ENCODE measurements around the gene PIWIL1.

The PIWIL1 gene

DNA sequence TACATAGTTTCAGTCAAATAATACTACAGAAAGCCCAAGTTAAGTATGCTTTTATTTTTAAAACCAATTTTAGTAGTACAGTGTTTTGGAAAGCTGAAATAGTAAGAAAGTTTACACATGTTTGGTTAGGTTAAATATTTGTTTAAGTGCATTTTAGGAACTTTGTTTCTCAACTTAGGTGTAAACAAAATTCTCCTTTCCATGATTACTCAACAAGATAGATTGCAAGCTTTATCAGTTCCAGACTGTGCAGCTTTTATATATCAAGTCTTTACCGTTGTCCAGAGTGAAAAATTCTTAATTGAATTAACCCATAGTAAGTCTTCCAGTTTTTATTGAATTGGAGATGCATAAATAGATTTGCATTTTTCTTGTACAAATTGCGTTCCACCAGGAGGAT is 45.1 kb downstream of the PIWIL1 start:
- DNase-seq: no peak

DNA sequence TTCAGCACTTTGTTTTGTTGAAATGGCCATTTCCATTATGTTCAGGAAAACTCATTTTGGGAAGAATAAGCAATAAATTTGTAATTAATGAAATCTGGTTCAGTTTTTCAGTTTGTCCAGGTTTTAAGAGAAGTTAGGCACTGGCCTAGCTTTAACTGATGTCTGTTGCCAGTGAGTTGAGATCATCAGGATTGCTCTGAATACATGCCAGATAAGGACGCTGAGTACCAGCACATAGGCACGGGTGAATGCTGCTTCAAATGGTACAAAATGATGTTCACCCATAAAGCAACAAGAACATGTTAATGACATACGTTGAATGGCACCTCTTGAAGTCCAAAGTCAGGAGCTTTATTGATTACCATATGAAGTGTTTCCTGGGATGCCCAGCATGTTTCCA is 46.5 kb downstream of the PIWIL1 start:
- no peak for DNase-seq

DNA sequence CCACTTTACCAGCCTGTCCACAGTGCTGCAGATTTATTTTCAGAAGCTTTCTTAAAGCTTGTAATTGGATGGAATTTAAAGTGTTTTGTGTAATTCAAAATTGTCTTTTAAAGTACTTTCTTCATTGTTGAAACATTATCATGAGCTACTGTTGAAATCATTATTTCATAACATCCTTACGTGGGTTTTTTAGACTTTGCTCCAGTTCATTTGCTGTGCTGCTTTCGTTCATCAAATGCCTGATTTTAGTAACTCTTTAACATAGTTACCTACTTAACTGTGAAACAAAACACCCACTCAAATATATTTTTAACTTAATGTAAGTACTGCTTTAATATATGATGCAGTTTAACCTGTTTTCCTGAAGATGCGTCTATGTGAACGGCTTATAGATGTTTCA is 47.5 kb downstream of the PIWIL1 start:
- no peak for DNase-seq

DNA sequence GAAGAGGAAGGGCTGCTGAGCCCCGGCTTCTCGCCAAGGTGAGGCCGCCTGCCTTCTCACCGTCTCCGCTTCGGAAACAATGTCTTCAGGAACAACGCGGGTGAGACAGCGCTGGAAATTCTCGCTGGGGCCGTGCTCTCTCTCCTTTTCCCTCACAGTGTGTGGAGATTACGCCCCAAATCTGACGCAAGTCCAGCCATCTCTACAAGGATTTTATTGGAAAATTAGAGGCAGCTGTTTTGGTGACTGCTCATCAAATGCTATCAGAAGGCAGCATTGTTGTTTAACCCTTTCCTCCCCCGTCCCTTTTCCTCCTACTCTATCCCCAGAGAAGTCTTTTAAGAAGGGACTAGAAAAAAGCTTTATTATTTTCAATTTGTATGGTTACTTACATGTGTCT is 53.5 kb downstream of the PIWIL1 start:
- no peak for DNase-seq

DNA sequence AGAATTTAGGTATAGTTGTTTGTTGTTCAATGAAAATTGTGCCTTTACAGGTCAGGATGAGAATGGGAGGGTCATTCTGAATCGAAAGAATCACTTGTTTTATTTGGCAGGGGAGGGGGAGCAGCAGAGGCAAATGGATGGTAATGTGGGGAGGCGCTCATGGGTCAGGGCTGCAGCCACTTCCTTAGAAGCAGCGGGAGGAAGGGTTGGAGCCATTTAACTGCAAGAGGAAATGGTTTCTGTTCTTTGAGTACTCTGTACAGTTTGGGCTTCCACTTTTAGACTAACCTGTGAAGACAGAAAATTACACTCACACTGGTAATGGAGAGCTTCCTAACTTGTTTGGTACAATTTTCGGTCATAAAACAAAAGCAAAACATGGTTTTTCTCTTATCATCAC is 57.2 kb downstream of the PIWIL1 start:
- no peak for DNase-seq

DNA sequence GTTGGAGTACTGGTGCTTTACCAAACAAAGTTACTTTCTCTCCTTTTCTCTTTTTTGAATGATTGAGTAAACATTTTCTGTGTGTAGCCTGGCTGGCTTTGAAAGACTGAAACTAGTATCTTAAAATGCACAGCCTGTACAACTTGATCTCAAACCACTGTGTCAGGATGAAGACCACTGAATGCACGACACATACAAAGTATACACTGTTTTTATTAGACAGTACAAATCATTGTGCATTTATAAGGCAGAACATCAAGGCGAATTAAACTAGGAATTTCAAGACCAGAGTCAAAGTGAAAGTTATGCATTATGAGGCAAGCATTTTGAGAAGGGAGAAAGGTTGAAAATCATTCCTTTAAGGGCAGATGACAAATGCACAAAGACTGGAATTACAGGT is 59.0 kb downstream of the PIWIL1 start:
- no peak for DNase-seq

DNA sequence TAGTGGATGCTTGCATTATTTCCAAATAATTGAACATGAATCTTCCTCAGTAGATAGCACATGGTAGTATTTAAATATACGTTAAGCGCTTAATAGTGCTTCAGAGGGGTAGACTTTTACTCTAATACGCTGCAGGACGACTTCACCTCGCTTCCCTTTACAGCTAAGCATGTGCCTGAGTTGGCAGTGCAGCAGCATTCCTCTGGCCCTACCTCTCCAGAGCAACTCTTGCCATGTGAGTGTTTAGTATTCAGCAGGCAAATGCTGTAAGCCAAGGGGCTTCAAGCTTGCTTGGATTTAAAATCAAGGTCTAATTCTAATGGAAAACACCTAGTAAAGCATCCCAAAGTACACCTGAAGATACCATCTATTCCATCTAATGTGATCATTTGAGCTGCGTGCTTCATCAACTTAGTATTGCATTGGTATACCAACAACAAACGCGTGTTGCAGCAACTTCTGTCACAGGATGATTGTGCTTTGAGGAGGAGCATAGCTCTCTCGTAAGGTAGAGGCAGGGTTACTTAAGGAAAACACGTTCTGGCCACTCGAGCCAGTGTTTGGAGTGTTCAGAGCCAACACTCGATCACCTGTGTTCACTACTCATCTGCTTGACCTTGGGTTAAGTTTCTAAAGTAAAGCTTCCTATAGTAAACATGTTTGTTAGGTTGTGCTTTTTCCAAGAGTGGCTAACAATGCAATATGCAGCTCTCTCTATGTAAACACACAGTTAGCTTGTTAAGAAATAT is 60.6 kb downstream of the PIWIL1 start:
- DNase-seq: no peak

DNA sequence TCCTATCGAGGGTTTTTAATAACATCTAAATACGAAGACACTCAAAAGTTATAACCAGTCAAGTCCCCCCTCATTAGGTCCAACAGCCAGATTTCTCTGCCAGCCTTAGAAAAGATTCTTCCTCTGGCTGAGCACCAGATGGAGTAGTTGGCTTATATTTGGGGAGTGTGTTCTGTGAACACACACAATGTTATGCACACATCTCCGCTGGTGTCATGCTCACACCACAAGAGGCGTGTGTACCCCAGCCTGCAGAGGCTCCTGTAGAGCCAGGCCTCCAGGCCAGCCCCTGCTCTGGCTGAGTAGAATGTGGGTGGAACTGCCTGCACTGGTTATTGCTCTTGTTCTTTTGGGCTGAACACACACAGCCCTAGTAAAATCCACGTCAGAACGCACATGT is 64.0 kb downstream of the PIWIL1 start:
- DNase-seq: no peak

DNA sequence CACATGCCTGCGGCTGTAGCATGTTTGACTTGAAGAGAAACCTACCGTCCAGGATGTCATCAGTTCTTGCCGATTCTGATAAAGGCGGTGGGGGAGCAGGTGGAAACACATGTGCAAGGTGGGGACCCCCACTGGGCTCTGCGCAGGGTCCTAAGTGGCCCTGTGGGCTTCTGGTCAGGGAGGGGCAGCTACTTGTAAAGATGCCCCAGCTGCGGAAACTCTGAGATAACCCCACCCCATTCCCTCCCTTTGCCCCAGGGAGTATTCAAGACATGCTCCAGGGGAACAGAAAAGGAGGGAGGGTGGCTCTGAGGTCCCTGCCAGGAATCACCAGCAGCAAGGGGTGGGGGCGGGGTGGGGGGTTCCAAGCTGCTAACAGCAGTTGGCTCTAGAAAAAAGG is 67.6 kb downstream of the PIWIL1 start:
- DNase-seq: no peak

DNA sequence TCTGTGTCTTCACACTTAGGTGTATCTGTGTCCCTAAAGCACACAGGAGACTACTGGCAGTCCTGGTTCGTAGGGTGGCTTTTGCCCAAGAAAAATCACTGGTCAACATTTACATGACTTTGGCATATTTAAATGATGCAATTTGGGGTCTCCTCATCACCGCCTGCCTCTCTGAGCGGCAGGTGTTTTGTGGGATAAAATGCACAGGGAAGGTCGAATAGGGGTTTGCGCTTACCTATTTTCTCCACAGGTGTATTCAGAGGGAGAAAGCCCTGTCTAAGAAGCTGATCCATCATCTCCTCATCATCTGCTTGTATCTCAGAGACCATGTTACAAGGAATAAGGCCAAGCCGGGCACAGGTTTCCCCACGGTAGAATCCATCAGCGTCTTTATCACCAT is 74.7 kb downstream of the PIWIL1 start:
- DNase-seq: no peak

DNA sequence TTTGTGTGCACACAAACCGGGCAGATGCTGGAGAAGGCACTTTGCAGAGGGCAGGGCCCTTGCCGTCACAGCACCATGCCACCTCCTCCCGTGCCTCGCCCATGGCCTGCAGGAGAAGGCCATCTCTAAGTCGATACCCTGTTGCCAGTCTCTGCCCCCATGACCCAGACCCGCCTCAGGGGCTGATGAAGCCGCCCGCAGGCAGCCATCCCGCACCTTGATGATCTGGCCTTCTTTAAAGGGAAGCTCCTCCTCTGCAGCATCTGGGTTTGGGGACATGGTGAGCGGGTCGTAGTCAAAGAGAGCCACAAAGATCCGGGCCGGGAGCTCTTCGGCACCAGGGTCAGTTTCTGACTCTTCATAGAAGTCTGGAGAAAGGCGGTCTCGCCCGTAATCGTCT is 76.2 kb downstream of the PIWIL1 start:
- no peak for DNase-seq

DNA sequence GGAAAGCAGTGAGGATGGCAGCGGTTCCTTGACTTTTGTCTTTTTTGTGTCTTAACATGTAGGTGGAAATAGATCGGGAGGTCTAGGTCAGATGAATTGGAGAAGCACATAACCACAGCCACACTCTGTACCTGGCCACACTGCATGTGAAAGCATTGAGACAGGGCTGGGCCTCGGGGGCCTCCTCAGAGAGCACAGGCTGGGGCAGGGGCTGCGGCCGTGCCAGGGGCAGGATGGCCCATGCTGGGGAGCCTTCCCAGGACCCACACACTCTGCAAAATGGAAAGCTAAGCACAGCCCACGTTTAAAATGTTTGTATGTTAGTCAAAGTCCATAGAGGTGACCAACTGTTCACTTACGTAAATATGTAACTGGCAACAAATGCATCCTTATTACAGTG is 76.7 kb downstream of the PIWIL1 start:
- no peak for DNase-seq

DNA sequence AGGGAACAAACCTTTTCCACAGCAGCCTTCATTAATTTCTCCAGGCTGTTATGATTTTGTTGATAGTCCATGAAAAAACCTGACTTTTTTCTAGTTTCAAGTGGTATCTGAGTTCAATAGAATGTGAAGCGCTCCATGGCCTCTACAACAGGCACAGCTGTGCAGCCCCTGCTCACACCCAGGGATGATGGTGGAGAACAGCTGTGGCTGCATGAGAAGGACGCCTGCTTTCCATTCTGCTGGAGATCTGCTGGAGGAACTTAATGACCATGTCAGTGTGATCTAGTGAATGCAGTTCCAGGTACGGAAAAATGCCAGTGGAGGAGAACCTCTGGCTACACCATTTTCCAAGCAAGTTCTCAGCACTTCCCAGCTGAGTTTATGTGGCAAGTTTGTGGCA is 80.6 kb downstream of the PIWIL1 start:
- no peak for DNase-seq

DNA sequence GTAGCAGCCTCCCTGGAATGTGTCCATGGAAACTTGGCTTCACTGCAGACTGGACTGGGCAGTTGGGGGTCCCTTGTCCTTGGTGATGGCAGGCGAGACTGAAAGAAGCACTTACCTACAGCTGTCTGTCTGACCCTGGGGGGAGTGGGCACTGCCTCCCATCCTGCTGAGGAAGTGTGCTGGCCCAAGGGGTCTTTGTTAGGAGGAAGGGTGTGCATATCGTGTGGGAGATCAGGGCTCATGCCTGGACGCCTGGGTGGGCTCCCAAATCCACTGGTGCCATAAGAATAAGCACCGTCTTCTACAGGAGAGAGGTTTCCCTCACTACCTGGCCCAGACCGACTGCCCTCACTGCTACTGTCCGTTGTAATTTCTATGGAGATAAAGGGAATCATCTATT is 81.4 kb downstream of the PIWIL1 start:
- DNase-seq: no peak

DNA sequence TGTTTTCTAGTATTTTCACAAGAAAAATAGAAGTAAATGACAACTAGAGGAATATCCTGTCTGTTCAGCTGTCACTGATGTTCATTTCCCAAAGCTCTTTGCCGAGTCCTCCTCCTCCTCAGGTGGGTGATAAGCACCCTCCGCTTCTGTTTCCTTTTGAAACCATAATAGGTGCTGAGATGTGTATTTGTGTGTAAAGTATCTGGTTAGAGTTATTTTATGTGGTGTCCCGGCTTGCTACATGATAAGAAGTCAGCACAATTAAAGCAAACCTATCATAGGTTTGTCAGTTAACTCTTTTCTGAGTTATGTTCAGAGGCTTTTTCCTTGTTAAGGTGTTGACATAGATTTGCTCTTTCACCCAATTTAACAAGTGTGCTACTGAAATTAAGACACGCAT is 82.4 kb downstream of the PIWIL1 start:
- DNase-seq: no peak

DNA sequence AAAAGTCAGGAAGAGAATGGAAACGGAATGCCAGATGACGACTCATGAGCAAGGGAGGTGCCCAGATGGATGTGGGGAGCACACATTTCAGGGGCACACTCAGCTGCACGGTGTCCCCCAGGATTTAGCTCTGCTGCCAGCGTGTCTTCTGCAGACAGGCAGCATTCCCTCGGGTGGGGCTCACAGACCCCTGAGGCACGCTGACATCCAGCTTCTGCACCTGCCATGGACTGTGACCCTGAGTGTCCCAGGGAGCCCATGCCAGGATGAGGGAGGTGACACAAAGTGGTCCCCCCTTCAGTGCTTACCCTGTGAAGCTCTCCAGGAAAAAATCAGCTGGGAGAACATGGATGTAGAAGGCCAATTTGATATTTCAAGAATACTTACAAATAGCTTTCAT is 84.2 kb downstream of the PIWIL1 start:
- no peak for DNase-seq

Data from activated CD4-positive, CD25-positive, alpha-beta regulatory T cell treated with anti-CD3 and anti-CD28 coated beads, Interleukin-2, amount 50 U/mL, for 72 hours (primary cell).